Measurements from ENCODE around the gene OCA2.

GRCh38 chr15:27774638-27775037 is 324.5 kb downstream of the OCA2 start:
- TF ChIP-seq POLR2A (IDR thresholded peaks at IDR 0.05), result no peak
- no peak for TF ChIP-seq CTCF (IDR thresholded peaks at IDR 0.05)
